ENCODE results near the gene MMP8.

- TF ChIP-seq EP300 (IDR thresholded peaks at IDR 0.05) (no peak), POLR2A (IDR thresholded peaks at IDR 0.05) (no peak)
- TF ChIP-seq, protein P1, sequence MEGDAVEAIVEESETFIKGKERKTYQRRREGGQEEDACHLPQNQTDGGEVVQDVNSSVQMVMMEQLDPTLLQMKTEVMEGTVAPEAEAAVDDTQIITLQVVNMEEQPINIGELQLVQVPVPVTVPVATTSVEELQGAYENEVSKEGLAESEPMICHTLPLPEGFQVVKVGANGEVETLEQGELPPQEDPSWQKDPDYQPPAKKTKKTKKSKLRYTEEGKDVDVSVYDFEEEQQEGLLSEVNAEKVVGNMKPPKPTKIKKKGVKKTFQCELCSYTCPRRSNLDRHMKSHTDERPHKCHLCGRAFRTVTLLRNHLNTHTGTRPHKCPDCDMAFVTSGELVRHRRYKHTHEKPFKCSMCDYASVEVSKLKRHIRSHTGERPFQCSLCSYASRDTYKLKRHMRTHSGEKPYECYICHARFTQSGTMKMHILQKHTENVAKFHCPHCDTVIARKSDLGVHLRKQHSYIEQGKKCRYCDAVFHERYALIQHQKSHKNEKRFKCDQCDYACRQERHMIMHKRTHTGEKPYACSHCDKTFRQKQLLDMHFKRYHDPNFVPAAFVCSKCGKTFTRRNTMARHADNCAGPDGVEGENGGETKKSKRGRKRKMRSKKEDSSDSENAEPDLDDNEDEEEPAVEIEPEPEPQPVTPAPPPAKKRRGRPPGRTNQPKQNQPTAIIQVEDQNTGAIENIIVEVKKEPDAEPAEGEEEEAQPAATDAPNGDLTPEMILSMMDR (IDR thresholded peaks at IDR 0.05) = no peak
Observed at GRCh38 chr11:102676084-102676483, 48.7 kb downstream of the MMP8 start.
